ENCODE results near the gene FHIT.

Gene FHIT

DNA sequence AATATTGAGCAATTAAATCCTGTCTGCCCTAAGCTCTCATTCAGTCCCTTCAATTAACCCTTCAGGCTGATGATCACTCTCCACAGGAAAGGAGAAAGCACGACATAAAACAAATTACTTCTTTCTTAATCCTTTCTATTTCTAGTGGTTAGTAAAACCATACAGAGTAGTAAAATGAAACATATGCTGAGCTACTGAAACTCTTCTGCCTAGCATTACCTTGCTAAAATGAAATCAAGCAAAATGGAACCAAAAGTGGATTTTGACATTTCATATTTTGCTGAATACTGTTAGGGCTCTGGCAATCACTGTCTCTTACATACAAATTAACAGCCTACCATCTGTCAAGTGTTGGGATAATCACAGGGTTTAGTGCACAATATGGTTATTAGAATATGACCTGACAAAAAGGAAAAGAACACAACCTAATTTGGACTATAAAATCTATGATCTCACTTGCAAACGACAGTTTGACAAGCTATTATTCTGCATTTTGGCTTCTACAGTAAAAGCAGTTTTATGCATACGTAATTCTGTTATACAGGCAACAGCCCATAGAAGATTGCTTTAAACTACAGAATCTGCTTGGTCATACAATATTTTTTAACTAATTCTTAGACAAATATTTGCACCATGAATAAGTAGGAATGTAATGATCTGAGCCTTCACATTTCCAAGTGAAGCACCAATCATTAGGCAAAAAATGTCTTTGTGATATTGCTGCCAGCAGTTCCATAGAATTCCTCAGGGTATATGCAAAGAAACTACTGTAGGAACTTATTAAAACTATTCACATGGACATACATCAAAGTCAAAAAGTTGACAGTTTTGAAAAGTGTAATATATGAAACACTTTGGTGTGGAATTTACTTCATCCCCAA is 105.0 kb downstream of the FHIT start:
- peaks cover 5% of the 10 kb centered on the region for H3K9me3 Mint-ChIP-seq
- H3K4me1 Mint-ChIP-seq = no peaks in the 10 kb centered on the region
- H3K4me3 Mint-ChIP-seq = no peak overlapping the region
- no peaks in the 10 kb centered on the region for H3K36me3 Mint-ChIP-seq (ENCODE audit: low read depth)
- H3K27me3 Mint-ChIP-seq (ENCODE audit: low read depth) = peaks cover 3% of the 10 kb centered on the region
- H3K27ac Mint-ChIP-seq = no peak overlapping the region
- TF ChIP-seq, protein P1, sequence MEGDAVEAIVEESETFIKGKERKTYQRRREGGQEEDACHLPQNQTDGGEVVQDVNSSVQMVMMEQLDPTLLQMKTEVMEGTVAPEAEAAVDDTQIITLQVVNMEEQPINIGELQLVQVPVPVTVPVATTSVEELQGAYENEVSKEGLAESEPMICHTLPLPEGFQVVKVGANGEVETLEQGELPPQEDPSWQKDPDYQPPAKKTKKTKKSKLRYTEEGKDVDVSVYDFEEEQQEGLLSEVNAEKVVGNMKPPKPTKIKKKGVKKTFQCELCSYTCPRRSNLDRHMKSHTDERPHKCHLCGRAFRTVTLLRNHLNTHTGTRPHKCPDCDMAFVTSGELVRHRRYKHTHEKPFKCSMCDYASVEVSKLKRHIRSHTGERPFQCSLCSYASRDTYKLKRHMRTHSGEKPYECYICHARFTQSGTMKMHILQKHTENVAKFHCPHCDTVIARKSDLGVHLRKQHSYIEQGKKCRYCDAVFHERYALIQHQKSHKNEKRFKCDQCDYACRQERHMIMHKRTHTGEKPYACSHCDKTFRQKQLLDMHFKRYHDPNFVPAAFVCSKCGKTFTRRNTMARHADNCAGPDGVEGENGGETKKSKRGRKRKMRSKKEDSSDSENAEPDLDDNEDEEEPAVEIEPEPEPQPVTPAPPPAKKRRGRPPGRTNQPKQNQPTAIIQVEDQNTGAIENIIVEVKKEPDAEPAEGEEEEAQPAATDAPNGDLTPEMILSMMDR (IDR thresholded peaks at IDR 0.05; ENCODE audit: unreplicated experiment in 3 of 3) = no peak

DNA sequence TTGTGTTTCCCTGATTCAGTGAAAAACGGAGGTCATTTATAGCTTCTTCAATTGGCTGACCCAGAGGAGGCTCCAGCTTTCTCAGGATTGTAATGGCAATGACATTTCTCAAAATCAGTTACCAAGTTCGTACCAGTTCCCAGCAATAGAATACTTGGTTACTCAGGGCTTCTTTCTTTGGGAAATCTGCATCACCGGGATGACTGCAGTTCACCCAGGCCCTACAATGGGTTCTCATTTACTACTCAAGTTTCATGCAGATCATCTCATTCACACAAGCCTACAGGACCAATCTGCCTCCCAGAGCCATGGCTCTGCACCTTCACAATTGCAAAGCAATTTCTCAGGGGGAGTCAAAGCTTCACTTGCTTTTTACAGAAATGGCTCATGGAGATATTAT is 109.6 kb downstream of the FHIT start:
- H3K4me1 Mint-ChIP-seq = no peaks in the 10 kb centered on the region
- H3K27me3 Mint-ChIP-seq (ENCODE audit: low read depth) = peaks cover 3% of the 10 kb centered on the region
- no peak overlapping the region for H3K4me3 Mint-ChIP-seq
- no peaks in the 10 kb centered on the region for H3K36me3 Mint-ChIP-seq (ENCODE audit: low read depth)
- peaks cover 5% of the 10 kb centered on the region for H3K9me3 Mint-ChIP-seq
- TF ChIP-seq, protein P1 (IDR thresholded peaks at IDR 0.05; ENCODE audit: unreplicated experiment in 3 of 3) = no peak
- no peak overlapping the region for H3K27ac Mint-ChIP-seq

DNA sequence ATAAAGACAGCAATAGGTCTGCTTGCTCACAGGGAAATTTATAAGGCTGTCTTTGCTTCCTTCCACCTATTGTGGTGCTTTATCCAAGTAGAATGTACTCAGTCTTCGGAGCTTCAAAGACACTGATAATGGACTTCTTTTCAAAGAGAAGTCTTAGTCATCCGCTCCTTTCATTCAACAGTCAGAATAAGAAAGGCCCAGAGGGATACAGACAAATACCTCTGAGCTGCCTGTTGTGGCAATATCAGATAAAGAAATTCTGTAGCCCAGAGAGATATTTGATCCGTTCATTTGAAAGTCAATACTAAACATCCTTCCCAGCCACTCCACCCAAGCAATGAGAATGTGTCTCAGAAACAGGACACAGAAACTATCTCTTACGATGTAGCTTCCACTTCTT is 110.0 kb downstream of the FHIT start:
- Mint-ChIP-seq H3K27ac (no peak overlapping the region), H3K9me3 (peaks cover 5% of the 10 kb centered on the region), H3K27me3 (ENCODE audit: low read depth) (peaks cover 3% of the 10 kb centered on the region), H3K4me1 (no peaks in the 10 kb centered on the region), H3K4me3 (no peak overlapping the region), H3K36me3 (ENCODE audit: low read depth) (no peaks in the 10 kb centered on the region)
- TF ChIP-seq, protein P1 (IDR thresholded peaks at IDR 0.05; ENCODE audit: unreplicated experiment in 3 of 3) = no peak

DNA sequence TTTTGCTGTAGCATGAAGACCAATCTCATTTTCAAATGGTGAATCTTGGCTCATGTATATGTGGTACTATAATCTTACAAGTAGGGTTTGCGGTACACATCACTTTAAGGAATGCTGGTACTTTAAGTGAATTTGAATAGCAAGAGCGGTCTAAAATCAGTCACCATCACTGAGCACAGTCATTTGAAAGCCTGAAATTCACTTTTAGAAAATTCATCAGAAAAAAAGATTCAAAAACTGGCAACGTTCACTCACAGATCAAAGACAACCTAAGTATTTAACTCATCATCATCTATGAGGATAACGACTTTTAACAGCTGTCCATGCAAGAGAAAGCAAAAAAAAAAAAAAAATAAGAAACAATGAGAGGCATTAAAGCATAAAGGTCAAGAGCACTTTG is 111.6 kb downstream of the FHIT start:
- Mint-ChIP-seq H3K27me3 (ENCODE audit: low read depth) (peaks cover 3% of the 10 kb centered on the region), H3K36me3 (ENCODE audit: low read depth) (no peaks in the 10 kb centered on the region), H3K9me3 (peaks cover 2% of the 10 kb centered on the region), H3K4me1 (no peaks in the 10 kb centered on the region), H3K4me3 (no peak overlapping the region), H3K27ac (no peak overlapping the region)
- TF ChIP-seq, protein P1 (IDR thresholded peaks at IDR 0.05; ENCODE audit: unreplicated experiment in 3 of 3) = no peak

GRCh38 chr3:61138401-61138800 is 112.9 kb downstream of the FHIT start:
- Mint-ChIP-seq H3K36me3 (ENCODE audit: low read depth) (no peaks in the 10 kb centered on the region), H3K9me3 (no peaks in the 10 kb centered on the region), H3K4me3 (no peak overlapping the region), H3K27me3 (ENCODE audit: low read depth) (peaks cover under 1% of the 10 kb centered on the region), H3K4me1 (no peaks in the 10 kb centered on the region), H3K27ac (no peak overlapping the region)
- TF ChIP-seq, protein P1 (IDR thresholded peaks at IDR 0.05; ENCODE audit: unreplicated experiment in 3 of 3) = no peak

GRCh38 chr3:61136191-61136590 is 115.1 kb downstream of the FHIT start:
- no peaks in the 10 kb centered on the region for H3K36me3 Mint-ChIP-seq (ENCODE audit: low read depth)
- H3K4me1 Mint-ChIP-seq = no peaks in the 10 kb centered on the region
- no peak overlapping the region for H3K27ac Mint-ChIP-seq
- H3K9me3 Mint-ChIP-seq = no peaks in the 10 kb centered on the region
- no peaks in the 10 kb centered on the region for H3K27me3 Mint-ChIP-seq (ENCODE audit: low read depth)
- TF ChIP-seq, protein P1 (IDR thresholded peaks at IDR 0.05; ENCODE audit: unreplicated experiment in 3 of 3) = no peak
- H3K4me3 Mint-ChIP-seq = no peak overlapping the region

Data from nephron (organoid).